OCI-LY7 (cell line): ENCODE data around the gene LINGO4. TPM values are rescaled to one million over a fixed set of nuclear protein-coding genes. Genes with fewer than 3 reads are reported as not detected.

Source experiments
- BruUV-seq: library from RNA; stranded (reverse); fragments of 400-500 nt; replicated peaks from 2 replicates; lab custom pipeline; 2021; lab: Mats Ljungman, UMichigan
- CTCF ChIA-PET: fragments of 300-600 bp; sonication (Branson Sonifier 250); formaldehyde crosslinking; loops from one replicate; lab custom pipeline; 2022; ENCODE audit warnings: antibody characterized with exemption; ENCODE audit not compliant: unreplicated experiment; lab: Charles Lee
- POLR2A ChIA-PET: fragments of 300-600 bp; sonication (Branson Sonifier 250); formaldehyde crosslinking; loops from one replicate; lab custom pipeline; 2022; ENCODE audit warnings: antibody characterized with exemption; lab: Charles Lee
- DNase-seq: peaks from one replicate; pipeline ENCODE4 v3.0.0-alpha.2; 2015; ENCODE audit warnings: low spot score
- H2AFZ ChIP-seq: fragments of 200-600 bp; sonication (generic), shearing (Covaris generic); 2 replicates; pipeline ENCODE4 v1.6.1; 2014; ENCODE audit warnings: mild to moderate bottlenecking, antibody characterized with exemption, low read length, moderate library complexity
- H3K27ac ChIP-seq: fragments of 200-600 bp; sonication (generic); 2 replicates; pipeline ENCODE4 v1.5.1; 2014; ENCODE audit warnings: mixed run types, low read depth, mild to moderate bottlenecking, moderate library complexity, low read length, inconsistent platforms; ENCODE audit not compliant: poor library complexity, severe bottlenecking
- H3K36me3 ChIP-seq: fragments of 200-600 bp; sonication (generic); 2 replicates; pipeline ENCODE4 v1.6.1; 2014; ENCODE audit warnings: mild to moderate bottlenecking, antibody characterized with exemption, low read length, moderate library complexity, mixed read lengths; ENCODE audit not compliant: insufficient read depth
- H3K4me1 ChIP-seq: fragments of 200-600 bp; sonication (generic); 2 replicates; pipeline ENCODE4 v1.5.1; 2014; ENCODE audit warnings: mild to moderate bottlenecking, low read length; ENCODE audit not compliant: insufficient read depth, poor library complexity, severe bottlenecking
- H3K4me2 ChIP-seq: fragments of 200-600 bp; sonication (generic); 2 replicates; pipeline ENCODE4 v1.6.1; 2014; ENCODE audit warnings: mild to moderate bottlenecking, low read length
- H3K4me3 ChIP-seq: fragments of 200-600 bp; sonication (generic); 2 replicates; pipeline ENCODE4 v1.5.1; 2014; ENCODE audit warnings: mild to moderate bottlenecking, low read depth, low read length; ENCODE audit not compliant: poor library complexity, severe bottlenecking
- H3K79me2 ChIP-seq: fragments of 200-600 bp; sonication (generic); 2 replicates; pipeline ENCODE4 v1.6.1; 2016; ENCODE audit warnings: low read depth, mild to moderate bottlenecking, low read length, moderate library complexity, mixed read lengths; ENCODE audit not compliant: insufficient read depth
- H3K9me2 ChIP-seq: fragments of 200-600 bp; sonication (generic); 2 replicates; pipeline ENCODE4 v1.6.1; 2016; ENCODE audit warnings: mild to moderate bottlenecking, low read length, mixed read lengths; ENCODE audit not compliant: insufficient read depth
- H3K9me3 ChIP-seq: fragments of 200-600 bp; sonication (generic); 2 replicates; pipeline ENCODE4 v1.6.1; 2014; ENCODE audit warnings: mild to moderate bottlenecking, mixed run types, low read length, mixed read lengths
- H4K20me1 ChIP-seq: fragments of 200-600 bp; sonication (generic); 2 replicates; pipeline ENCODE4 v1.6.1; 2014; ENCODE audit warnings: mild to moderate bottlenecking, antibody characterized with exemption, low read length, moderate library complexity, mixed read lengths; ENCODE audit not compliant: insufficient read depth
- CTCF ChIP-seq: fragments of 200-600 bp; sonication (generic); conservative IDR thresholded peaks from 2 replicates; pipeline ENCODE4 v1.5.1; 2014; ENCODE audit warnings: mild to moderate bottlenecking, antibody characterized with exemption, low read length, moderate library complexity, mixed read lengths
- EZH2phosphoT487 ChIP-seq: fragments of 200-600 bp; sonication (generic); IDR thresholded peaks from 2 replicates; pipeline ENCODE4 v1.6.1; 2018; ENCODE audit warnings: low read depth, borderline replicate concordance, mild to moderate bottlenecking, mixed run types, antibody characterized with exemption, low read length, moderate library complexity, mixed read lengths
- intact Hi-C: fragments of 100-400 bp; cut with micrococcal nuclease; formaldehyde crosslinking; loops from one replicate; pipeline ENCODE4 v1.10.0; 2022; ENCODE audit not compliant: unreplicated experiment
- total RNA-seq, 2 experiments: library from RNA; depleted of rRNA in 1 of 2; stranded (reverse); fragments of >200 nt in 1 of 2; shearing (Covaris generic) in 1 of 2; gene quantifications; 2 replicates each; pipeline ENCODE4 v1.2.3, GENCODE V29; 2014 to 2022

Gene LINGO4
- total RNA-seq, 2 experiments from 2014 or later, result not detected

DNA sequence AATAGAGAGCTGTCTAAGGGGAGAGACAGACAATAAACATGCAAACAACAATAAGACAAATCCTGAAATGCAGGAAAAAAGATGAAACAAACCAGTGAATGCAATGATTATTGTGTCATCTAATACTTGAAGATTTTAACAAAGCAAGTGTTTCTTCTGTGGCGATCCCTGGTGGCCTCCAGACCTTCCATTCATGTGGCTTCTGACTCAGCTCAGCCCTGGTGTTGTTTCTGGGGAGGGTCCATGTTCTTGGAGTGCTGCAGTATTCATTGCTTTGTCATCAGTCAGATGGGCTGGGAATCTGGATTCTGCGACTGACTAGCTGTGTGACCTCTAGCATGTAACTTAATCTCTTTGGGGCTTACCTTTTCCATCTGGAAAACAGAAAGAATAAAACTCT lies 35.9 kb upstream of the LINGO4 start:
- Histone ChIP-seq H3K4me2 (no peak overlapping the region), H3K36me3 (no peaks in the 10 kb centered on the region), H3K79me2 (no peaks in the 10 kb centered on the region), H3K4me1 (peaks cover 16% of the 10 kb centered on the region), H3K9me3 (no peaks in the 10 kb centered on the region), H4K20me1 (no peaks in the 10 kb centered on the region), H3K4me3 (no peak overlapping the region), H3K27ac (no peak overlapping the region), H2AFZ (no peak overlapping the region), H3K9me2 (no peaks in the 10 kb centered on the region)
- TF ChIP-seq CTCF (no peak), EZH2phosphoT487 (no peak)
- intact Hi-C loops, result no loop called here
- POLR2A ChIA-PET, result no interaction called here
- DNase-seq, result no peak
- BruUV-seq, result no TSS peak
- CTCF ChIA-PET, result no interaction called here

DNA sequence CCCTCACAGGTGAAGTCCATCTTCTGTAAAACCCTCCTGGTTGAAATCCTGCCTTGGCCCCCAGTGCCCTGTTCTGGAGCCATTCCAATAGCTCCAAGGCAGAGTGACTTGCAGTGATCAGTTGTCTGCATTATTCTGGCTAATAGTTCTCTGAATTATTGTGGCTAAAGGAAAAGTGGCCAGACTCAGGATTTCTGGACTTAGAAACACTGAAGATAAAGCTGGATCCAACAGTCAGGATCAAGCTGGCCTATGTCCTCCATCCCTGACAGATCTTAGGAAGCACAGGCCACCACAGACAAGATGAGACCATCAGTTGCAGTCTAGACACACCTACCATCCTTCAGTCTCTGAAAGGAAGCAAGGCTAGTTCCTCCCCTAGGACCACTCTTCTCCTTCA lies 35.2 kb upstream of the LINGO4 start:
- no peak overlapping the region for H3K4me2 ChIP-seq
- H3K27ac ChIP-seq, result no peak overlapping the region
- no peak overlapping the region for H2AFZ ChIP-seq

More for the DNA sequence above, 35.2 kb upstream of the LINGO4 start:
- no peaks in the 10 kb centered on the region for H3K9me3 ChIP-seq
- no peaks in the 10 kb centered on the region for H3K9me2 ChIP-seq
- H3K79me2 ChIP-seq, result no peaks in the 10 kb centered on the region
- peaks cover 16% of the 10 kb centered on the region for H3K4me1 ChIP-seq
- ChIA-PET POLR2A (no interaction called here), CTCF (interaction anchor here (0.6 kb wide), 1 partner anchor 237 kb away, joined by 3 read pairs; no protein-coding TSS in a partner anchor)
- H3K36me3 ChIP-seq, result no peaks in the 10 kb centered on the region
- no TSS peak for BruUV-seq
- no peaks in the 10 kb centered on the region for H4K20me1 ChIP-seq
- DNase-seq, result no peak
- TF ChIP-seq EZH2phosphoT487, result no peak
- TF ChIP-seq CTCF, result no peak
- H3K4me3 ChIP-seq, result no peak overlapping the region
- intact Hi-C loops, result no loop called here
